ENCODE measurements around the gene DUOX2.

DNA sequence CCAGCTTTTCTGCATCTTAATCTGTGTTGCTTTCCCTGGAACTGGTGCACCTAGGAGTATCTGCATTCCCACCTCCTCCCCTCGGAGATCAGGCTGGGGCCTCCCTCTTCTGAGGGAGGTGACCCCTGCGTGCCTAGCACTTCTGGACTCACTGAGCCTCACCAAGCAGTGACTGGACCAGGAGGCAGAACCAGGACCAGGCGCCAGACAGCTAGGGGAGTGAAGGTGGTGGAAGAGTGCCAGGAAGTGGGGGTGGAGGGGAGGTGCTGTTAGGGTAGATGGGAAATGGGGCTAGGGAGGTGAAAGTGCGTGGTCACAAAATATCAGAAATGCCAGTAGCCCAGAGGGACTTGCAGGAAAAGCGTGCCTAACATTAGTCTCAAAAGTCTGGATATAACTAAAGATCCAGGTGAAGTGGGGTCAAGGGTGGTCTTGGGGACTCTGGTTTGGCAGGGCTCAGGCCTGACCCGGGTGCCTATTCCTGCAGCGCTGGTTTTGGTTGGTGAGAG lies 1.4 kb upstream of the DUOX2 start:
- TF ChIP-seq CTCF (IDR thresholded peaks at IDR 0.05): no peak
- no peak for TF ChIP-seq POLR2A (IDR thresholded peaks at IDR 0.05)
